OCI-M1 (cell line): ENCODE data around the gene RBM19.

Experiments
- DNase-seq: peaks from one replicate; lab custom pipeline; 2025; lab: John Stamatoyannopoulos, UW

Gene RBM19

DNA sequence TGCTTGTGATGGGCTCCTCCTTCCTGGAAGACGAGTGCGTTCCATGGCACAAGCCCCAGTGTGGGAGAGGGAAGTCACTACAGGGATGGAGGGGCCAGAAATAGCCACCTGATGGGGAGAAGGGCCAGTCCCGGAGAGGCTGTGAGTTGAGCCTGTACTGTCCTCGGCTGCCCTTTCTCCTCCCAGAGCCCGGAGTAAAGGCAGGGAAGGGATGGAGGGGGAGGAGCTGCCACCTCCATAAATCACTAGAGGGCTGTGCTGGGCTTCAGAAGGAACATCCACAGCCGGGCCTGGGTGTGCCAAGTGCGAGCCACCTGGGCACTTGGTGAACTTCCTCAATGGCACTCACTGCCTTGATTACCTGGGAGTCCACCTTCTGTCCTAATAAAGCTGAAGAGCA, 110.1 kb downstream of the RBM19 start:
- DNase-seq = no peak

DNA sequence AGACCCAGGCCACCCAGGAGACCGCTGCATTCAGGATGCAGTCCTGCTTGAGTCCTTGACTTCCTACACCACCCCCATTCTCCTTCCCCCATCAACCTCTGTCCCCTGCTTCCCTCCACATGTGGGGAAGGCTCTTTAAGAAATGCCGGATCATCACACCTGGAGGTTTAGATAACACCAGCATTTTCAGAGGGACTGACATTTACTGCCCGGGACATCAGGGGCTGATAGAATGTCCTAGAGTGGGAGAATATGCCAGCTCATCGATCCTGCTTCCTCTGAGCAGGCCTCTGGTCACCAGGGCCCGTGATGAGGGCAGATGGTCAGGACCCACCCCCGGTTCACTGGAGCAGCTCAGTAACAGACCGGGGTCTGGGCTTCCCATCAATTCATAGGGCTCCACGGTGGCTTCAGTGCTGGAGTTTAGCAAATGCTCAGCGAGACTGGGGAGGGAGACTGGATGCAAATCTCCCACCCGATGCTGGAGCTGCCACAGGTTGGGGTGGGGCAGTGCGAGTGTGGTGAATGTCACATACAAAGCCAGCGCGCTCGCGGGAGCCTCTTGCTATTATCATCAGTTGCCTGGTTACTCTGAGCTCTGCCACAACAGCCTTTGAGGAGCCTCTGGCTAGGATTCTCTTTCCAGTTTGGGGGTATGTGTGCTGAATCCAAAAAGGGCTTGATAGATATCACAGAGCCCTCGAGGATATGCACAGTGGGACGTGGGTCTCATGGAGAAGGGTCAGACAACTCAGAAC, 111.6 kb downstream of the RBM19 start:
- DNase-seq = no peak

DNA sequence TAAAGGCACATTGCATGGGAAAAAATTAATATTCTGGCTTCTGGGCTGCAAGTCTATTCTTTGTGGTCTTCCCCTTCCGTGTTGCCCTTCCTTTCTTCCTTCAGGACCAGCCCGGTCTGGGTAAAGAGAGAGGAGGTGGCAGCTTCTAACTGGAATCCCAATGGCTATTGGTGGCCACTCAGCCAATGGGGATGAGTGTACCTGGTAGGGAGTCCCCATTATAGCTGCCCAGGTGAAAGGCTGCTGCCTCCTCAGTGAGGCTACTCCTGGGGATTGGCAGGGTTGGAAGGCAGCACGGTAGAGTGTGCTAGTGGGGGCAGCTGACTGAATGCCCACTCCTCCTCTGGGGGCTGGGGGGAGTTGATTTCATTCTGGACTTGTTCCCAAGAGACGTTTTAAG, 112.6 kb downstream of the RBM19 start:
- DNase-seq = no peak

DNA sequence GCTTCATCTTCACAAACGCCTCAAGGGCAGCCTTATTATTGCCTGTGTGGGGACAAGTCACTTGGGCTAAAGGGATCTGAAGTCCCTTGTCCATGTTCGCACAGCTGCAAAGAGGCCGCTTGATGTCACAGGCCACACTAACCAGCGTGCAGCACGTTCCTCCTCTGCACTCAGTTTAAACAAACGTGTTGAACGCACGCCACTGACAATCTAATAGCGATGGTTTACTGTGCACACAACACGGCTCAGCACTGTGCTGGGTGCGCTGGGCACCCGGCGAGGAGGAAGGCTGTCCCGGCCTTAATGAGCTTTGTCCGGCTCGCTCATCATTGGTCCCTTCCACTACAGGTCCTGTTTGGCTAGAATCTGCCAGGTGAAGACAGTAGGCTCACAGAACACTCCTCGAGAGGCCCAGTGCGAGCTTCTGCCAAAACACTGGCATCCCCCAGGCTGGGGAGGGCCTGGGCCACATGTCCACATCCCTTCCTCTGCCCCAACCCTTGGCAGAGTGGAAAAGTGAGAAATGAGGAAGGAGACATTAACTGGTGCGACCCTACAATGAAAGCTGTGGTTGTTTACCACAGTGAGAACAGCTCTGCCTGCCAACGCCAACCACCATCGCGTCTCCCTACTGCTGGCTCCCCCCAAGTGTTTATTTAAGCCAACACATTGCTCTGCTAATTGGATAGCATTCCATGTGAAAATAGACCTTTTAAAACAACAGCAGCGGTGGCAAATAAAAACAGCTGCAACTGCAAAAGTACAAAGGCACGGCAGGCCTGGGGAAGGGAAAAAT, 113.2 kb downstream of the RBM19 start:
- no peak for DNase-seq

DNA sequence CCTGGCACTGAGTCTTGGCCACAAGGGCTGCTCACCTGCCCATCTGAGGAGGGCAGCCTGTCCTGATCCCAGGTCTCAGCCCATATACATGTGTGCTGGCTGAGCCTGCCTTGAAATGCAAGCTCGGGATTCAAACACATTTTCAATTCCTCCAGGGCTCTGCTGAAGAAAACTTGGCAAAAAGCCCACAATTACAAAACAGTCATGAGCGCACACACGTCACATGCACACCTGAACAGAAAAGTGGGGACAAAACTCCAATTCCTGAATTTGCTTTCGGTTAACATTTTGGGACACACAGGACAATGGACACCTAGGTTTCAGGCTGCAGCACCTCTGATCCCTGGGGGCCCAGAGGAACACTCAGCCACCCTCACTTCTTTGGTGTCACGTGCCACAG, 113.9 kb downstream of the RBM19 start:
- DNase-seq = no peak

DNA sequence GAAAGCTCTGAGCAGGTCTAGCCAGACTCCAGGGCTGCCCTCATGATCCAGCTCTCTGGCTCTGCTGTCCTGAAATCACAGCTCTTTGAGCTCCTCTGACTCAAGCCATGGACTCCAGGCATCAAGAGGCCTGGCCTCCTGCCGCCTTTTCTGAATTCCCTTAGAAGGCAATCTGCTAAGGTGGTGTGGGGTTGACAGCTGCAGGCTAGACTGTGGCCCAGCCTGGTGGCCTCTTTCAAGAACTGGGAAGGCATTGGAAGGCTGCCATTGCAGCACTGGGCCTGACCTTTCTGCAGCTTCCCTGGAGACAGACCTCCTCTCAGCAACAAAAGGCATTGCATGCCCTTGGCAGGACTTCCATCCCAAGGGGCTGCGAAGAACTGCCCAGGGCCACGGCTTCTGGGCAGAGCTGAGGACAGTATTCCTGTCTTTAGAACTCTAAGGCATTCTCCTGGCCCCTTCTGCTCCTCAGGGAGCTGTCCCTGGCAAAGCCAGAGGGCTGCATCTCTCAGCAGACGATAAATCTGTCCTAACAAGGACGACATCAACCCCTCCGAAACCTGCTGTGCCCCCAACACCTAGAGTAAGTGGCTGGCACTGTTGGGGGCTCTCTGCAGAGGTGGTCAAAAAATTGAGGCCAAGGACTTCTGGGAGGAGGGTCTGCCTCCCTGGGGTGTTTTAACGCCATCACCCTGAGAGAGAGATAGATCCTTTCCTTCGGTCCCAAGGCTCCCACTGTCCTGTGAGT, 115.6 kb downstream of the RBM19 start:
- no peak for DNase-seq

DNA sequence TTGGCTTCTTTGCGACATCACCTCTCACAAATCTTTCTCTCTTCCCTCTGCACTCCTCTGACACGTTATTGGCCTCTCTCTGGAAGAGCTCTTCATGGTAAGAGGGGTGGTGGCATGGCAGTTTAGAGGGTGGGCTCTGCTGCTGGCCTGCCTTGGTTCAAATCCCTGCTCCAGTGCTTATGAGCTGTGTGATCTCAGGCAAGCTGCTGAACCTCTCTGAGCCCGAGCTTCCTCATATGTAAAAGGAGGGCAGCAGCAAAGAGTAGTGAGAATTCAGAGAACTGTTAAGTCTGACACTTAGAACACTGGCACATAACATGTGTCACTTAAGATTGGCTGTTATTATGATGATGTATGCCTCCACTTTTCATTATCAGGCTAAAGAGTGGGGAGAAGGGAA, 118.3 kb downstream of the RBM19 start:
- no peak for DNase-seq

DNA sequence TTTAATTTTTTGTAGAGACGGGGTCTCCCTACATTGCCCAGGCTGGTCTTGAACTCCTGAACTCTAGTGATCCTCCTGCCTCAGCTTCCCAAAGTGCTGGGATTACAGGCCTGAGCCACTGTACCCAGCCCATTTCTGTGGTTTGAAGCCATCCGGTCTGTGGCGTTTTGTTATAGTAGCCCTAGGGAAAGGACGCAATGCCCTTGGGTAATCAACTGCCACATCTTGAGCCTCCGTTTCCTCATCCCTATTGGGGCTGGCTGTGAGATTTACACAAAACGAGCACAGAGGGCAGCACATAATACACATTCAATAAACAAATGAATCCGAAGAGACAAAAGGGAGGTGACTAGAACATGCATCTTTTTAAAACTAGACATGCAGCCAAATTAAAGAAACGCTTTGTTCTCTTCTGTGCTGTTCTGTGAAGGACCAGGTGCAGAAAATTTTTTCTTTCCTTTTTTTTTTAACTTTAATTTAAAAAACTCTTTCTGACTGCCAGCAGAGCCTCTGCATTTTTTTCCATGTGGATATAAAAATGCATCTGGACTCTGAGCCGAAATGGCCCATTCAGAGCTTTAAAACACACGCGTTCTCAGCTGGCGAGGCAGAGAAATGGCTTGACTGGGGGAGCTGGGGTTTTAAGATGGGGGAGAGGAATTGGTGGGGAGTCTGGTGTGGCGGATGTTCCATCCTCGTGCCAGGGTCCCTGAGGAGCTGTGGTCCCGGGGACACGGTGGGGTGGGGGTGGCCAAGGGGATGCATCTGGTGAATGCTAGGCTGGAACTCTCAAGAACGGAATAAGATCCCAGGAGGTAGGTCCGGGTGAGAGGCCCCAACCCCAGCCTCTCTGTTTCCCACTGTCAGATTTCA, 119.0 kb downstream of the RBM19 start:
- DNase-seq = no peak

DNA sequence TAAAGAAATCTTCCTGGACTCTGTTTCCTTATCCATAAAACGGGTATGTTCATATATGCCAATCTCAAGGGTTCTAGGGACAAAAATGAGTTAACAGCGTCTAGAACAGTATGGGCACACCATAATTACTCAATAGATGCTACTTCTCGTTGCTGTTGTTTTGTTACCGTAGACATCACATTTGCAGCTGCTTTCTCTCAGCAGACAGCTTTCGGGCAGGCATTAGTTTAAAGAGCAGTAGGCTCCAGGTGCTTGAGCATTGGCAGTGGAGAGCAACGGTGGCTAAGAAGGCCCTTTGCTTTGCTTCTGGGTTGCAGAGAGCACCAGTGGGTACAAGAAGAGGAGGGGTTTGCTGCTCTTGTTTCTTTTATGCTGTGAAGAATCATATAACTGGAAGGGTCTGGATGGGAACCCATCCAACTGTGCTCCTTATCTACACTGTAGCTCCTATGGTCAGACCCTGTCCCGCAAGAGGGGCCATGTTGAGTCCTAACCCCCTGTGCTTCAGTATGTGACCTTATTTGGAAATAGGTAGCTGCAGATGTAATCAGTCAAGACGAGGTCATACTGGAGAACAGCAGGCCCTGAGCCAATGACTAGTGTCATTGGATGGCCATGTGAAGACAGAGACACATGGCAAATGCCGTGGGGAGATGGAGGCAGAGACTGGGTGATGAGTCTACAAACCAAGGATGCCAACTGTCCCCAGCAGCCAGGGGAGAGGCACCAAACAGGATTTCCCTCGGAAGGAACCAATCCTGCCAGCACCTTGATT, 120.0 kb downstream of the RBM19 start:
- DNase-seq = peak; percentile 2

DNA sequence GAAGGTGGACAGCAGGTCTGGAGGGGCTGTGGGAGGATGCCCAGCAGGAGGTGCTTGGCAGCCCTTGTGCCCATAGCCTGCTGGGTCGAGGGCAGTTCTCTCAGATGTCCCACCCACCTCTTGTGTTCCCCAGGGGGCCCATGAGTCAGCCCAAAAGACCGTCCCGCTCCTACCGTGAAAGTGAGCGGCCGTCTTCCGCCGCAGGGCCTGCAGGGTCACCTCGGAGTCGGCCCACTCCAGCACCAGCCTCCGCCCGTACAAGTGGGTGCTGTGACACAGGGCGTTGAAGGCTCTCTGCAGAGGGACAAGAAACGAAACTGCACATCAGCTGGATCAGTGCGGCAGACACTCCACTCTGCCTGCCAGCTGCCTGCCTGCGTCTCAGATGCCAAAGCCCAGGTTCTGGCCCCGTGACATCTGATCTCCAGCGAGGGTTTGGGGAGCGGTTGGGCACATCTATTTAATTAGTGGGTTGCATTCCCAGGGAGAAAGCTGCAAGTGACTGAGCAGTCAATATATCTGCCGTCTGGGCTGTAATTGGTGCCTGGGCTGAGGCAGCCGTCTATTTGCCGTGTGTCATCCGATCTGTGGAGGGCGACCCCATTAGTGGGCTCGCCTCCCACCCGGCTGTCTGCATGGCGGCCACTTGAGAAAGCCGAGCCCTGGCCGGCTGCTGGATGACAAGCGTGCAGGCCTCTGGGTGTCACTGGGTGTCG, 121.5 kb downstream of the RBM19 start:
- no peak for DNase-seq

DNA sequence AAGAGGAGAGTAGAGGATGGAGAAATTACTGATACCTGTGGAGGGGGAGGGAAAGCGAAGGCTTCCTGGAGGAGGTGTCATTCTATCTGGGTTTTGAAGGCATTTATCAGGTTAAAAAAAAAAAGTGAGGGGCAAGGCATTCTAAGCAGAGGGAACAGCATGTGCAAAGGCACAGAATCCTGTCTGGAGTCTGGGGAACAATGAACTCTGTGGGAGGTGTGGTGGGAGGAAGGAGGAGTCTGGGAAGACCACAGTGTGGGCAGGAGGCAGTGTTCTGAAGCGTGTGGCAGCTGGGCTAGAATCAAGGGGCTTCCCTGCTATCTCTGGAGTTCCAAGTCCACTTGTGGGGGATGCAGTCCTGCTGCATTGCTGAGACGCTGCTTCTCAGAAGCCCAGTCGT, 123.4 kb downstream of the RBM19 start:
- DNase-seq = no peak

DNA sequence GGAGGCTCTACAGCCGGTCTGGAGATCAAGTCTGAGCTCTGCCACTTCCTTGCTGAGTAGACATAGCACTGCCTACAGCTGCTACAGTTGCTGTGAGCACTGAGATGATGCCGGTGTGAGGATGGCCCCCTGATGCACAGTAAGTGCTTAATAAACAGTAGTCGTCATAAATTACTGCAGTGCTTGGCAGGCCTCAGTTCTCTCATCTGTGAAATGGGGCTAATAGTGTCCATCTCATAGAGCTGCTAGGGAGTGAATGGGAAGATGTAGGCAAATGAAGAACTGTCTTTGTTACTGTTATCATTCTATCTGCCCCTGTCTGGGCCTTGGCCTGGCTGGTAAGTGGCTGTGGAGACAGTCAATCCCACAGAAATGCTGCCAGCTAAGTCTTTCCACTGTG, 124.3 kb downstream of the RBM19 start:
- DNase-seq = no peak

DNA sequence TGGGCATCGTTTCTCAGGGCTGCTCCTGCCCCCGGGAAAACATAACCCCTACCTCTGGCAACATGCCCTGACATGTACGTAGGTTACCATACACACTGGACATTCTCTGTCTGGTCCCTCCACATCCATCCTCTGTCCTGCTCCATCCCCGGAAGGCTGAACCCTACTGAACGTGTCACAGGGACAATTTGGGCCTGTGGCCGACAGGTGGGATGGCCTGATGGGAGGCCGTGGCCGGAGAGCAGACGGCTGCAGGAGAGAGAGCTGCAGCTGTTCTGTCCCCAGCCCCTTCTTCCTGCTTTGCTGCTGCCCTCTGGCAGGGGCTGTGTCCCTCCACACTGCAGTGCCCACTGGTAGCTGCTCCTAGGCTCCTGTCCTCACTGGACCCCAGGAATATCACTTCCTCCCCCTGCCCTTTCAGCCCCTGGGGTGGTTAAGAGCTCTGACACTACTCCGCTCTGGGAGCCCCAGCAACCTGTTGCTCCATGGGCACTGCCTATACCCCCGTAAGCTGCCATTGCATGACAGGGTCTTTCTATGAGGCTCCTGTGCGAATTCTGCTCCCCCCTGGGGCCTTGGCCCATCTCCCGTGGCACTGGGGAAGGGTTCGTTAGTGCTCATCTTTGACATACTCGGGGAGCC, 125.6 kb downstream of the RBM19 start:
- no peak for DNase-seq

DNA sequence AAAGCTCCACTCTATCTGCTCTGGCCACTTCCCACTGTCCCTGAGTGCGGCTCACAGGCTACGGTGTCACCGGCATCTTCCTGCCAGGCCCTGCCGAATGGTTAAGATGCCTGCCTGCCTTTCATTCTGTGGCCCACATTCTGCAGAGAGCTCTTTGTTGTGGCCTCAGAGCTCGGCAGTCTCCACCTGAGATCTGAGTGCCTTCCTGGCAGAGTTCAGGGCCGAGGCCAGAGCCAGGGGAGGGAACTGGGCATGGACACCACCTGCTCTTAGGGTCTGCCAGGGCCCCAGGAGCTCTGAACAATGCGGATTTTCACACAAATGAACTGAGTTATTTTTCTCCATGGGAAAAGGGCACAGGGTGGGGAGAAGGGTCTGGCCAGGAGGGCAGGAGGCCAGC, 127.2 kb downstream of the RBM19 start:
- DNase-seq = no peak

DNA sequence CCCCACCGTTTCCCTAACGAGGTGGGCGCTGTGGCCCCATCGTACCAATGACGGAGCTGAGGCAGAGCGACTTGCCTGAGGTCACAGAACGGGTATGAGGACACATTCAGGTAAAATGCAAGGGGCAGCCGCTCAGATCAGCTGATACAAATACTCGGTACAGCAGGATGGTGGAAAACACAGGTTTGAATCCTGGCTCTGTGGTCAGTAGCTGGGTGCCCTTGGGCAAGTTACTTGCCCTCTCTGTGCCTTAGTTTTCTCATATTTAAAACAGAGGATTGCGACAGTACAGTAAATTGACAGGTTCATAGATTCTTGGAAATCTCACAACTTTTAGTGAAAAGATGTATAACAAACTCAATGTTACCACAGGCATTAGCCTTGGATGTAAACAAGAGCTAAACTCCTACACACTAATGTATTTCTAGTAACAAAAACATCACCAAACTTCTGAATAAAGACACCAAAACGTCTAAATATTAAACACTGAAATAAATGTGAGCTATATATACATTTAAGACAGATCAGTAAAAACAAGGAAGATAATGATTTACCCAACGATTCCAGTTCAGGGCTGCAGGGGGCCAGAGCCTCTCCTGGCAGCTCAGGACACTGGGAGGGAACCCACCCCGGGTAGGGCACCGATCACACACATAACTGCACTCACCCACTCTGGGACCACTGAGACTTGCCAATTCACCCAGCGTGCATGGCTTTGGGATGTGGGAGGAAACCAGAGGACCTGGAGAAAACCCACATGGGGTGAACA, 128.4 kb downstream of the RBM19 start:
- DNase-seq = peak; percentile 7

DNA sequence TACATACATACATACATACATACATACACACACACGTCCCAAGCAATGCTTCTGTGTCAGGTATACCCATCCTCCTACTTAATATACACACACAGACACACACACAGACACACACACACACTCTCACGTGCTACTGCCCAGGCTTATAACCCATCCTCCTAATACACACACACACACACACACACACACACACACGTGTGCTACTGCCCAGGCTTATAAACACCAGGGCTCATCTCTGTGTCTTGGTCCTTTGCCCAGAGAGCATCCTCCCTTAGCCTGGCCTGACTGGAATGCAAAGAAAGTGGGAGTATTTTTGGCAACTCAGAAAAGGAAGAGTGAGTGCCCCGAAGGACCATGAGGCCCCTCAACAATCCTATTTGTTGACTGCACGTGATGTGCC, 129.0 kb downstream of the RBM19 start:
- DNase-seq = no peak

DNA sequence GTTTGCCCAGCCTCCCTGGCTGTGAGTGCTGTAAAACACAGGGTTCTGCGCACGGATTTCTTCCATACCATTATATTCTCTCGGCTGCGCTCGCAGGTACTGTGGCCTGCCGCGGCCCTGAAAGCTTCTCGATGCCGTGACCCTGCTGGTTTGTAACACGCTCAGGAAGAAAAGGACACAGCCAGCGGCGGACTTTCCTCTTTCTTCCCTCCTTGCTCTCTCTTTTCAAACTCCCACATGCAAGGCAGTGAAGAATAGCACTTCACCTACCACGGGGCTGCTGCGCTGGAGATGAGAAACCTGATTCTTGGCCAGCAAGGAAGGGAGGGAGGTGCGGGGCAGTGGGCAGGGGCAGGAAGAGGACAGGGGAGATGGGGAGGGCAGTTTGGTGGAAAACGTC, 130.2 kb downstream of the RBM19 start:
- no peak for DNase-seq

DNA sequence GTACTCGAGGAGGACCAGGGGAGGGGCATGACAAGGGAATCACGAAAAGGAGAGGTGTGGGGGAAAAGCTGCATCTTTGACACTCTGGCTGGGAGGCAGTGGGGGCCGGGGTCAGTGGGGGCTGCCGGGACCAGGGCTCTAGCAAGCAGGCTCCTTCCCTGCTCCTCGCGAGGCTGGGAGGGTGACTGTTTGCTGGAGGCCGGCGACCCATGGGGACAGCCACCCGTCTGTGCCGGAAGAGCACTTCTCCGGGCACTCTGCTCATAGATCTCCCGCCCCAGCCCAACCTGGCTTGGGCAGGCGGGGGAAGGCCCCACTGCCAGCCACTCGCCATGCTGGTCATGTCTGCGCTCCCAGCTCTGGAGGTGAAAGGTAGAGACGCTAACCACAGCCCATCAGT, 130.7 kb downstream of the RBM19 start:
- no peak for DNase-seq

DNA sequence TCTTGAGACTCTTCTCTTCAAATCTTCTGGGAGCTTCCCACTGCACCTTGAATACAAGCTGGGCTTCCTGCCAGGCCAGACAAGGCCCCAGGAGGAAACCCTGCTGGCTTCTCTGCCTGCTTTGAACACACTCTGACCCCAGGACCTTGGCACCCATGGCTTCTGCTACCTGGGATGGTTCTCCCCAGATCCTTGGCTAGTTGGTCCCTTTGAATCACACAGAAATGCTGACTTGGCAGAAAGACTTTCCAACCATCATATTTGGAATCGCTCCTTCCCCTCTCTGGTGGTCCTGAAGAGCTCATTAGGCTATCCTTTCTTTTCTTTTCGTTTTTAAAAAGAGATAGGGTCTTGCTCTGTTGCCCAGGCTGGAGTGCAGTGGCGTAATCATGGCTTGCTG, 132.7 kb downstream of the RBM19 start:
- DNase-seq = no peak
